ENCODE results near the gene CROCC2. TPM values are rescaled to one million over a fixed set of nuclear protein-coding genes. Genes with fewer than 3 reads are reported as not detected.

The CROCC2 gene
- total and polyA plus RNA-seq, 10 of the 15 experiments (the other 5 are each of a cell fraction or from before 2014, with no cell fraction given): not detected

- in situ Hi-C loops (cut with MboI): no loop called here
- Histone ChIP-seq H3K9me3 (replicated peaks; ENCODE audit: control insufficient read depth, insufficient read depth, low read length) (peaks cover 5% of the 10 kb centered on the region), H3K36me3 (ENCODE audit: control insufficient read depth in 2 of 2, insufficient read depth in 2 of 2, low read length in 1 of 2) (no peaks in the 10 kb centered on the region), H3K9ac (ENCODE audit: control insufficient read depth, insufficient read depth, low read length) (no peak overlapping the region), H3K4me2 (ENCODE audit: control insufficient read depth, insufficient read depth) (no peak overlapping the region), H2AFZ (ENCODE audit: control insufficient read depth, low read depth, low read length) (no peak overlapping the region), H4K20me1 (ENCODE audit: control insufficient read depth, insufficient read depth) (no peaks in the 10 kb centered on the region), H3K4me3 (no peak overlapping the region), H3K27ac (ENCODE audit: control insufficient read depth, insufficient read depth) (no peak overlapping the region), H3K27me3 (replicated peaks in 1 of 2; ENCODE audit: control insufficient read depth in 2 of 2, insufficient read depth in 2 of 2, low read length in 1 of 2) (peaks cover 1 to 3% of the 10 kb centered on the region in 2 experiments; a peak in 3 of 4 replicates), H3K4me1 (ENCODE audit: control insufficient read depth, insufficient read depth, low read length) (no peaks in the 10 kb centered on the region), H3K79me2 (ENCODE audit: control insufficient read depth, insufficient read depth, low read length) (no peaks in the 10 kb centered on the region)
- intact Hi-C loops (cut with micrococcal nuclease; ENCODE audit: unreplicated experiment): no loop called here
- ChIA-PET SMC1A (ENCODE audit: uncharacterized antibody, unreplicated experiment) (no interaction called here), CTCF (interaction anchor here (0.6 kb wide), 1 partner anchor 647 kb away, joined by 3 read pairs; no protein-coding TSS in a partner anchor), RAD21 (ENCODE audit: unreplicated experiment) (interaction anchor here (0.6 kb wide), 1 partner anchor 341 kb away, joined by 3 read pairs; no protein-coding TSS in a partner anchor), POLR2A (no interaction called here)
- 70% methylated on average over 21 of the region's 21 CpGs for WGBS (ENCODE audit: insufficient coverage, insufficient replicate concordance, low lambda C conversion rate, missing lambda C conversion rate)
- TF ChIP-seq, protein P1, sequence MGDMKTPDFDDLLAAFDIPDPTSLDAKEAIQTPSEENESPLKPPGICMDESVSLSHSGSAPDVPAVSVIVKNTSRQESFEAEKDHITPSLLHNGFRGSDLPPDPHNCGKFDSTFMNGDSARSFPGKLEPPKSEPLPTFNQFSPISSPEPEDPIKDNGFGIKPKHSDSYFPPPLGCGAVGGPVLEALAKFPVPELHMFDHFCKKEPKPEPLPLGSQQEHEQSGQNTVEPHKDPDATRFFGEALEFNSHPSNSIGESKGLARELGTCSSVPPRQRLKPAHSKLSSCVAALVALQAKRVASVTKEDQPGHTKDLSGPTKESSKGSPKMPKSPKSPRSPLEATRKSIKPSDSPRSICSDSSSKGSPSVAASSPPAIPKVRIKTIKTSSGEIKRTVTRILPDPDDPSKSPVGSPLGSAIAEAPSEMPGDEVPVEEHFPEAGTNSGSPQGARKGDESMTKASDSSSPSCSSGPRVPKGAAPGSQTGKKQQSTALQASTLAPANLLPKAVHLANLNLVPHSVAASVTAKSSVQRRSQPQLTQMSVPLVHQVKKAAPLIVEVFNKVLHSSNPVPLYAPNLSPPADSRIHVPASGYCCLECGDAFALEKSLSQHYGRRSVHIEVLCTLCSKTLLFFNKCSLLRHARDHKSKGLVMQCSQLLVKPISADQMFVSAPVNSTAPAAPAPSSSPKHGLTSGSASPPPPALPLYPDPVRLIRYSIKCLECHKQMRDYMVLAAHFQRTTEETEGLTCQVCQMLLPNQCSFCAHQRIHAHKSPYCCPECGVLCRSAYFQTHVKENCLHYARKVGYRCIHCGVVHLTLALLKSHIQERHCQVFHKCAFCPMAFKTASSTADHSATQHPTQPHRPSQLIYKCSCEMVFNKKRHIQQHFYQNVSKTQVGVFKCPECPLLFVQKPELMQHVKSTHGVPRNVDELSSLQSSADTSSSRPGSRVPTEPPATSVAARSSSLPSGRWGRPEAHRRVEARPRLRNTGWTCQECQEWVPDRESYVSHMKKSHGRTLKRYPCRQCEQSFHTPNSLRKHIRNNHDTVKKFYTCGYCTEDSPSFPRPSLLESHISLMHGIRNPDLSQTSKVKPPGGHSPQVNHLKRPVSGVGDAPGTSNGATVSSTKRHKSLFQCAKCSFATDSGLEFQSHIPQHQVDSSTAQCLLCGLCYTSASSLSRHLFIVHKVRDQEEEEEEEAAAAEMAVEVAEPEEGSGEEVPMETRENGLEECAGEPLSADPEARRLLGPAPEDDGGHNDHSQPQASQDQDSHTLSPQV (IDR thresholded peaks at IDR 0.05): no peak
- TF ChIP-seq ZSCAN29 (IDR thresholded peaks at IDR 0.05) (no peak), TAF1 (IDR thresholded peaks at IDR 0.05; ENCODE audit: borderline replicate concordance, low read depth, low read length) (no peak), POU2F2 (IDR thresholded peaks at IDR 0.05; ENCODE audit: borderline replicate concordance, low read depth, low read length) (no peak)
- DNase-seq (ENCODE audit: low read depth, low spot score): no peak
- no TSS peak for BruUV-seq (replicated peaks)
- ATAC-seq: no peak
- FAIRE-seq: no peak
Observed at GRCh38 chr2:241001413-241002274, 95.5 kb downstream of the CROCC2 start.

Data from GM12878 (cell line).